A673 (cell line): ENCODE results near the gene HOXD9. TPM values are rescaled to one million over a fixed set of nuclear protein-coding genes. Genes with fewer than 3 reads are reported as not detected.

Experiments
- BruUV-seq: library from RNA; stranded (reverse); fragments of 400-500 nt; replicated peaks from 2 replicates; lab custom pipeline; 2021; lab: Mats Ljungman, UMichigan
- CTCF ChIA-PET: fragments of 300-600 bp; sonication (Branson Sonifier 250); formaldehyde crosslinking; loops from one replicate; lab custom pipeline; 2022; ENCODE audit warnings: antibody characterized with exemption; lab: Charles Lee
- POLR2A ChIA-PET: fragments of 300-600 bp; sonication (Branson Sonifier 250); formaldehyde crosslinking; loops from one replicate; lab custom pipeline; 2022; ENCODE audit warnings: antibody characterized with exemption; ENCODE audit not compliant: low non-redundant PET; lab: Charles Lee
- DNase-seq: peaks from one replicate; pipeline ENCODE4 v3.0.0-alpha.2; 2015; ENCODE audit warnings: low spot score
- H3K27ac ChIP-seq: fragments of 200-600 bp; sonication (generic); 2 replicates; pipeline ENCODE4 v1.5.1; 2016; ENCODE audit warnings: mixed run types, low read depth, mild to moderate bottlenecking, mixed read lengths, antibody characterized with exemption, low read length; ENCODE audit not compliant: poor library complexity, severe bottlenecking
- H3K27me3 ChIP-seq: fragments of 200-600 bp; sonication (generic); replicated peaks from 2 replicates; pipeline ENCODE4 v1.6.1; 2017; ENCODE audit warnings: mixed run types, low read depth, mild to moderate bottlenecking, mixed read lengths, antibody characterized with exemption, low read length; ENCODE audit not compliant: insufficient read depth, poor library complexity
- H3K36me3 ChIP-seq: fragments of 200-600 bp; sonication (generic); 2 replicates; pipeline ENCODE4 v1.6.1; 2016; ENCODE audit warnings: mixed run types, mild to moderate bottlenecking, mixed read lengths, antibody characterized with exemption, low read length; ENCODE audit not compliant: insufficient read depth, poor library complexity, severe bottlenecking
- H3K4me1 ChIP-seq: fragments of 200-600 bp; sonication (generic); 2 replicates; pipeline ENCODE4 v1.6.1; 2017; ENCODE audit warnings: mixed run types, mild to moderate bottlenecking, mixed read lengths, antibody characterized with exemption, low read length; ENCODE audit not compliant: insufficient read depth, poor library complexity, severe bottlenecking
- H3K4me3 ChIP-seq: fragments of 200-600 bp; sonication (generic); 2 replicates; pipeline ENCODE4 v1.5.1; 2016; ENCODE audit warnings: low read depth, mixed run types, mild to moderate bottlenecking, mixed read lengths, low read length; ENCODE audit not compliant: poor library complexity, severe bottlenecking
- H3K9me3 ChIP-seq: fragments of 200-600 bp; sonication (generic); 2 replicates; pipeline ENCODE4 v1.6.1; 2016; ENCODE audit warnings: mixed run types, low read depth, mild to moderate bottlenecking, mixed read lengths, antibody characterized with exemption, low read length; ENCODE audit not compliant: poor library complexity, severe bottlenecking
- EZH2 ChIP-seq: fragments of 200-600 bp; sonication (generic); IDR thresholded peaks from 2 replicates; pipeline ENCODE4 v1.6.1; 2017; ENCODE audit warnings: borderline replicate concordance, low read depth, mild to moderate bottlenecking, mixed read lengths, antibody characterized with exemption, low read length; ENCODE audit not compliant: poor library complexity, severe bottlenecking
- intact Hi-C: fragments of 100-400 bp; cut with micrococcal nuclease; formaldehyde crosslinking; loops from one replicate; pipeline ENCODE4 v1.10.0; 2022; ENCODE audit not compliant: unreplicated experiment
- total RNA-seq: library from RNA; stranded (reverse); gene quantifications from 2 replicates; pipeline ENCODE4 v1.2.3, GENCODE V29; 2021
- TF ChIP-seq, protein P1 (sequence below): fragments of 300-800, 200-600 bp; sonication (generic); conservative IDR thresholded peaks from 2 replicates; pipeline ENCODE4 v1.5.1; 2017; ENCODE audit warnings: low read depth, mild to moderate bottlenecking, antibody characterized with exemption, low read length, moderate library complexity, mixed read lengths

HOXD9 gene
- total RNA-seq, 1 experiment from 2014 or later: 63.0 TPM

DNA sequence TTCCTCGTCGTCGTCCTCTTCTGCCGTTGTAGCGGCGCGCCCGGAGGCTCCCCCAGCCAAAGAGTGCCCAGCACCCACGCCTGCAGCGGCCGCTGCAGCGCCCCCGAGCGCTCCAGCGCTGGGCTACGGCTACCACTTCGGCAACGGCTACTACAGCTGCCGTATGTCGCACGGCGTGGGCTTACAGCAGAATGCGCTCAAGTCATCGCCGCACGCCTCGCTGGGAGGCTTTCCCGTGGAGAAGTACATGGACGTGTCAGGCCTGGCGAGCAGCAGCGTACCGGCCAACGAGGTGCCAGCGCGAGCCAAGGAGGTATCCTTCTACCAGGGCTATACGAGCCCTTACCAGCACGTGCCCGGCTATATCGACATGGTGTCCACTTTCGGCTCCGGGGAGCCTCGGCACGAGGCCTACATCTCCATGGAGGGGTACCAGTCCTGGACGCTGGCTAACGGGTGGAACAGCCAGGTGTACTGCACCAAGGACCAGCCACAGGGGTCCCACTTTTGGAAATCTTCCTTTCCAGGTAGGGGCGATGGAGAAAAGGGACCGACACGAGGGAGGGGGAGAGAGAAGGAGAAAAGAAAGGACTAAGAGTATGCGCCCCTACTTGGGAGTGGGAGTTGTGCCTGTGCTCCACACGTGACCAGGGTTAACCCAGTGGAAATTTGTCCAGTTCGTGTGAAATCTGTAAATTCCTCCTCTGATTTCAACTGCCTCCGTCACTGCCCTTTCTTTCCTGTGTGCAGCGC lies 29.2 kb upstream of the HOXD9 start:
- ChIA-PET CTCF (interaction anchor here (0.6 kb wide), 1 partner anchor 660 kb away, joined by 4 read pairs; no protein-coding TSS in a partner anchor), POLR2A (no interaction called here)
- DNase-seq: peak; percentile 79
- peak overlapping the region; percentile 45 for H3K27ac ChIP-seq
- TF ChIP-seq, protein P1, sequence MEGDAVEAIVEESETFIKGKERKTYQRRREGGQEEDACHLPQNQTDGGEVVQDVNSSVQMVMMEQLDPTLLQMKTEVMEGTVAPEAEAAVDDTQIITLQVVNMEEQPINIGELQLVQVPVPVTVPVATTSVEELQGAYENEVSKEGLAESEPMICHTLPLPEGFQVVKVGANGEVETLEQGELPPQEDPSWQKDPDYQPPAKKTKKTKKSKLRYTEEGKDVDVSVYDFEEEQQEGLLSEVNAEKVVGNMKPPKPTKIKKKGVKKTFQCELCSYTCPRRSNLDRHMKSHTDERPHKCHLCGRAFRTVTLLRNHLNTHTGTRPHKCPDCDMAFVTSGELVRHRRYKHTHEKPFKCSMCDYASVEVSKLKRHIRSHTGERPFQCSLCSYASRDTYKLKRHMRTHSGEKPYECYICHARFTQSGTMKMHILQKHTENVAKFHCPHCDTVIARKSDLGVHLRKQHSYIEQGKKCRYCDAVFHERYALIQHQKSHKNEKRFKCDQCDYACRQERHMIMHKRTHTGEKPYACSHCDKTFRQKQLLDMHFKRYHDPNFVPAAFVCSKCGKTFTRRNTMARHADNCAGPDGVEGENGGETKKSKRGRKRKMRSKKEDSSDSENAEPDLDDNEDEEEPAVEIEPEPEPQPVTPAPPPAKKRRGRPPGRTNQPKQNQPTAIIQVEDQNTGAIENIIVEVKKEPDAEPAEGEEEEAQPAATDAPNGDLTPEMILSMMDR: peak; percentile 52
- TF ChIP-seq EZH2: no peak
- peaks cover 26% of the 10 kb centered on the region for H3K4me1 ChIP-seq
- peaks cover 7% of the 10 kb centered on the region for H3K36me3 ChIP-seq
- BruUV-seq: no TSS peak
- H3K4me3 ChIP-seq: peak overlapping the region; percentile 68
- no peaks in the 10 kb centered on the region for H3K27me3 ChIP-seq
- H3K9me3 ChIP-seq: no peaks in the 10 kb centered on the region
- intact Hi-C loops: loop anchor here (10.0 kb wide), 1 partner anchor 1089 kb away; the partner anchor contains the start of gene CHN1

DNA sequence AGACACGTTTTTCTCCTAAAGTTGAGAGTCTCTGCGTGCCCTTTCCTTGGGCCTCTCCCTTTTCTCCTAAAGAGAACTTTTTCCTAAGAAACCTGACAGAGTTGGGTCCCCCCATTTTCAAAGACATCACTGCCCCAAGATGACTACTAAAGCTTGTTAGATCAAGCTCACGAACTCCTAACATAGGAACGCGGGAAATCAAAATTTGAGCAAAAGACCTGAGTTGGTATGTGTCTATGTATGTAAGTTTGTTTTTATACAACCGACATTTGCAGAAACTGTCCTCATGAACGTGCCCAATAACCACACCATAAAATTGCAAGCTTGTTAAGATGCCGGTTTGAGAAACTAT lies 28.6 kb upstream of the HOXD9 start:
- peaks cover 26% of the 10 kb centered on the region for H3K4me1 ChIP-seq
- peaks cover 7% of the 10 kb centered on the region for H3K36me3 ChIP-seq
- H3K27ac ChIP-seq: peak overlapping the region; percentile 45
- no peaks in the 10 kb centered on the region for H3K9me3 ChIP-seq
- no peak for DNase-seq
- H3K27me3 ChIP-seq: no peaks in the 10 kb centered on the region
- POLR2A ChIA-PET: no interaction called here
- TF ChIP-seq, protein P1: no peak
- TF ChIP-seq EZH2: no peak
- no TSS peak for BruUV-seq
- CTCF ChIA-PET: no interaction called here
- intact Hi-C loops: loop anchor here (10.0 kb wide), 1 partner anchor 1089 kb away; the partner anchor contains the start of gene CHN1
- peak overlapping the region; percentile 68 for H3K4me3 ChIP-seq

DNA sequence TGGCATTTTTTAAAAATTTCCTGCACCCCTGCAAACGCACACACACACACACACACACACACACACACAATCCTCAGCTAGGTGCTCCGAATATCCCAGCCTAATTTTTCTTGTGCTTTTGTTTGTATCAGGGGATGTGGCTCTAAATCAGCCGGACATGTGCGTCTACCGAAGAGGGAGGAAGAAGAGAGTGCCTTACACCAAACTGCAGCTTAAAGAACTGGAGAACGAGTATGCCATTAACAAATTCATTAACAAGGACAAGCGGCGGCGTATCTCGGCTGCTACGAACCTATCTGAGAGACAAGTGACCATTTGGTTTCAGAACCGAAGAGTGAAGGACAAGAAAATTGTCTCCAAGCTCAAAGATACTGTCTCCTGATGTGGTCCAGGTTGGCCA lies 28.2 kb upstream of the HOXD9 start:
- H3K36me3 ChIP-seq: peaks cover 7% of the 10 kb centered on the region
- no TSS peak for BruUV-seq
- no peak for DNase-seq
- CTCF ChIA-PET: no interaction called here
- peak overlapping the region; percentile 68 for H3K4me3 ChIP-seq
- H3K9me3 ChIP-seq: no peaks in the 10 kb centered on the region
- H3K27me3 ChIP-seq: no peaks in the 10 kb centered on the region
- H3K4me1 ChIP-seq: peaks cover 26% of the 10 kb centered on the region
- peak overlapping the region; percentile 45 for H3K27ac ChIP-seq
- intact Hi-C loops: loop anchor here (10.0 kb wide), 1 partner anchor 1090 kb away; the partner anchor contains the start of gene CHN1
- POLR2A ChIA-PET: interaction anchor here (0.6 kb wide), 1 partner anchor 924 kb away, joined by 5 read pairs; no protein-coding TSS in a partner anchor
- TF ChIP-seq EZH2: no peak
- TF ChIP-seq, protein P1: no peak
